ENCODE measurements around the gene LSM2.
"Not testable (repeated sequence)": the region's sequence is repeated elsewhere in the genome, so short reads cannot be mapped to it uniquely, and the experiment has no call there.

The LSM2 gene

GRCh38 chr6:31806470-31807272, at the start of gene LSM2:
Gene LSM2 (minus strand): TSS chr6:31806966. CDS start chr6:31806757, 209 bp downstream.
- DNase-seq, result peak; percentile 98

GRCh38 chr6:31851980-31852718, 45.4 kb upstream of the LSM2 start:
- peak; percentile 41 for DNase-seq

DNA sequence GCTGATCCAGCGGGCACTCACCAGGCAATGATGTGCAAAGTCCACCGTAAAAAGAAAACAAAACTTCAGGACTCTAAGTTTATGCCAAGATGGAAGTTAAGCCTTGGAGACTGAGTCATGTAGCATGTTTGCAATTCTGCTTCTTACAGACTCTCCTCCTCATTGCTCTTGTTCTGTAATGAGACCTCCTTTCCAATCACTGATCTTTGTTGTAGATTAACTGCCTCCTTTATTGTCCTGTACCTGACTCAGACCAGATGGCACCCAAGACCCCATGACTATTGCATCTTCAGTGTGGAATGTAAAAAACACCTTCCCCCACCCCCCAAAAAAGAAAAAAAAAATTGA, 44.7 kb upstream of the LSM2 start:
- DNase-seq, result no peak

DNA sequence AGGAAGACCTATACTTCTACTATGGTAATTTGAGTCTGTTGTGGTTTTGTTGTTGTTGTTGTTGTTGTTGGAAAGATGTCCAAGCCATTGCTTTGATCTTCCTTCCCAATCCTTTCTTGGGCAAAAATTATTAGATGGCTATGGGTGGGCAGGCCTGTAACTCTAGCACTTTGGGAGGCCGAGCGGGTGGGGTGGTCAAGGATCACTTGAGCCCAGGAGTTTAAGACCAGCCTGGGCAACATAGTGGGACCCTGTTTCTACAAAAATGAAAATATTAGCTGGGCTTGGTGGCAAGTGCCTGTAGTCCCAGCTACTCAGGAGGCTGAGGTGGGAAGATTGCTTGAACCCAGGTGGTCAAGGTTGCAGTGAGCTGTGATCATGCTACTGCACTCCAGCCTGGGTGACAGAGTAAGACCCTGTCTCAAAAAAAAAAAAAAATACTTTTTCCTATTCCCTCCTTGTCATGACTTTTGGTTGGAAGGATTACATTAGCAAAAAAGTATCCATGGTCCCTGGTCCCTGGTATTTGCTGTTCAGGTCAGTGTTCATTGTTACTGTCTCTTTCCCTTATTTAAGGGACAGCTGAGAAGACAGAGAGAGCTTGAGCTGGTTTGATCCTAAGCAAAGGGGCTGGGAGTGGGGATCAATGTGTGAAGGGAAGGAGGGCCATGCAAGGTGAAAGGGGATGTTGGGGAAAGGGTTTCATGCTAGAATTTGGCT, 44.2 kb upstream of the LSM2 start:
- no peak for DNase-seq

- DNase-seq, result no peak
Observed at GRCh38 chr6:31847276-31847978, 40.7 kb upstream of the LSM2 start.

DNA sequence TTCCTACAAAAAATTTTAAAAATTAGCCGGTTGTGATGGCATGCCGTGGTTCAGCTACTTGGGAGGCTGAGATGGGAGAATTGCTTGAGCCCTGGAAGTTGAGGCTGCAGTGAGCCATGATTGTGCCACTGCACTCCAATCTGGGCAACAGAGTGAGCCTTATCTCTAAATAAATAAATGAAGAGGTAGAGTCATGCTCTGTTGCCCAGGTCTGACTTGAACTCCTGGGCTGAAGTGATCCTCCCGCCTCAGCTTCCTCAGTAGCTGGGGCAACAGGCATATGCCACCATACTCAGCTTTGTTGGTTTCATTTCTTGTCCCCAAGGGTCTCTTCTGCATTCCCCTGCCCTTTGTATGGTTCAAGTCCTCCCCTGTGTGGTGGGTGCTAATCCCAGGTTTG, 37.7 kb upstream of the LSM2 start:
- DNase-seq, result peak; percentile 45

GRCh38 chr6:31842053-31842452, 35.3 kb upstream of the LSM2 start:
- DNase-seq, result no peak

- not testable (repeated sequence) for DNase-seq
Observed at GRCh38 chr6:31839779-31840126, 33.0 kb upstream of the LSM2 start.

DNA sequence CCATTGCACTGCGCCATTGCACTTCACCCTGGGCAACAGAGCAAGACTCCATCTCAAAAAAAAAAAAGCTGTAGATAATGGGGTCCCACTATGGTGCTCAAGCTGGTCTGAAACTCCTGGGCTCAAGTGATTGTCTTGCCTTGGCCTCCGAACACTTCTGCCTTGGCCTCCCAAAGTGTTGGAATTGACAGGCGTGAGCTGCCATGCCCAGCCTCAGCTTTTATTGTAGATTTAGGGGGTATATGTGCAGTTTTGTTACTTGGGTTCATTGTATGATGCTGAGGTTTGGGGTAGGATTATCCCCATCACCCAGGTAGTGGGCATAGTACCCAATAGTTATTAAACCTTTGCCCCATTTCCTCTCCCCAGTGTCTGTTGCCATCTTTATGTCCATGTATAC, 32.2 kb upstream of the LSM2 start:
- no peak for DNase-seq

- DNase-seq, result not testable (repeated sequence)
Observed at GRCh38 chr6:31838114-31838553, 31.4 kb upstream of the LSM2 start.

DNA sequence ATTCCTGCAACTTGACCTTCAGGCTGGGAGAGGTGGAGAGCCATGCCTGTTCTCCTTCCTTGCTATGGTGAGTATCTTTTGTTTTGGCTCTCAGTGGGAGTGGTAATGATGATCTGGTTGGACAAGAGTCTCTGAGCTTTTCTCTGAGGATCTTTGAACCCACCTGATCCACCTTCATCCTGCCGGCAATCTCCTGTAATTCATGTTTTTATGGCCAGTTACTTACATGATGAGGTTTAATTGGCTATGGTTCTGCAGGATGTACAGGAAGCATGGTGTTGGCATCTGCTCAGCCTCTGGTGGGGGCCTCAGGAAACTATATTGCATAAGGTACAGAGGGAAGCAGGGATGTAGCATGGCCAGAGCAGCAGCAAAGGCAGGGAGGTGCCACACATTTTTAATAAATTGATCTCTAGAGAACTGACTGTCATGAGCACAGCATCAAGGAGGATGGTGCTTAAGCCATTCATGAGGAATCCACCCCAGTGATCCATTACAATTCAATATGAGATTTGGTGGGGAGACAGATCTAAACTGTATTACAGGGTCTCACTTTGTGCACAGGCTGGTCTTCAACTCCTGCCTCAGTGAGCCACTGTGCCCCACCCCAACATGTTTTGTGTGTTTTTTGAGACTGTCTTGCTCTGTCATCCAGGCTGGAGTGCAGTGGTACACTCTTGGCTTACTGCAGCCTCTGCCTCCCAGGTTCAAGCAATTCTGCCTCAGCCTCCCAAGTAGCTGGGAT, 30.8 kb upstream of the LSM2 start:
- no peak for DNase-seq

DNA sequence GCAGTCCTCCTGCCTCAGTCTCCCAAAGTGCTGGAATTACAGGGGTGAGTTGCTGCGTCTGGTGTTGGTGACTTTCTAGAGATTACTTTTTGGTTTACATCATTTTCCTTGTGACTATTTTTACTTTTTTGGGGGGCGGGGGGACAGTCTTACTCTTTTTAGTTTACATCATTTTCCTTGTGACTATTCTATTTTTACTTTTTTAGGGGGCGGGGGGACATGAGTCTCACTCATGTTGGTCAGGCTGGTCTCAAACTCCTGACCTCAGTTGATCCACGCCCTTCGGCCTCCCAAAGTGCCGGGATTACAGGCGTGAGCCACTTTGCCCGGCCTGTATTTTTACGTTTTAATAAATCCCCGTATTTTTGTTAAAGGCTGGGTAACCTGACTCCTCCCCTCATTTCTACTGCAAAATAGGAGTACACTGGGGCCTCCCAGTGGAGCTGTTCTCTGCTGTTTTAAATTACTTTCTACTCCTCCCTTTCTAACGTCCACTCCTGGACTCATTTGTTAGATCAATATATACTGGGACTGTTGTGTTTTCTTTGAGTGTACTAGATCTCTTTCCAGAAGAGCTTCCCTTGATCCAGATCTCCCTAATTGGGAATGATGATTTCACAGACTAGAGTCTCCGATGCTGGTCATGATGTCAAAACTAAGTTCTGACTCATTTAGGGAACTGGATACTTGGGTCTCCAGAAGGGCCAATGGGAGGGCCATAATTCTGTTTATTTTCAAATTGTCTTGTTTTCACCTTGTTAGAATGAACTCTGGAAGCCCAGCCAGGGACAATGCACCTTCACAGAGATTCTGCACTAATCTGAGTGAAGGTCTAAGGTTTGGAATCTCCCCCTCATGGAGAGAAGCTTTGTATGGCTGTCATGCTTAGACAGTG, 30.0 kb upstream of the LSM2 start:
- DNase-seq, result peak; percentile 37

DNA sequence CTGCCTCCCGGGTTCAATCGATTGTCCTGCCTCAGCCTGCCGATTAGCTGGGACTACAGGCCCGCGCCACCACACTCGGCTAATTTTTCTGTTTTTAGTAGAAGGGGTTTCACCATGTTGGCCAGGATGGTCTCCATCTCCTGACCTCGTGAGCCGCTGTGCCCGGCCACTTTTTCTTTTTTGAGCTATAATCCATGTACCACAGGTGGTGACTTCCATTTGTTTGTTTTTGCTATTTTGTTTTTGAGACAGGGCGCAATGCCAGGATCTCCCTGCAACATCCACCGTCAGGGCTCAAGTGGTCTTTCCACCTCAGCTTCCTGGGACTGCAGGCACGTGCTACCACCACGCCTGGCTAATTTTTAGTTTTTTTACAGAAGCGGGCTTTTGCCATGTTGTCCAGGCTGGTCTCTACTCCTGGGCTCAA, 29.3 kb upstream of the LSM2 start:
- peak; percentile 62 for DNase-seq

- DNase-seq, result peak; percentile 98
Observed at GRCh38 chr6:31834367-31835250, 27.8 kb upstream of the LSM2 start.

- no peak for DNase-seq
Observed at GRCh38 chr6:31831350-31832215, 24.8 kb upstream of the LSM2 start.

- no peak for DNase-seq
Observed at GRCh38 chr6:31830886-31831335, 24.1 kb upstream of the LSM2 start.

- peak; percentile 72 for DNase-seq
Observed at GRCh38 chr6:31829633-31830283, 23.0 kb upstream of the LSM2 start.

DNA sequence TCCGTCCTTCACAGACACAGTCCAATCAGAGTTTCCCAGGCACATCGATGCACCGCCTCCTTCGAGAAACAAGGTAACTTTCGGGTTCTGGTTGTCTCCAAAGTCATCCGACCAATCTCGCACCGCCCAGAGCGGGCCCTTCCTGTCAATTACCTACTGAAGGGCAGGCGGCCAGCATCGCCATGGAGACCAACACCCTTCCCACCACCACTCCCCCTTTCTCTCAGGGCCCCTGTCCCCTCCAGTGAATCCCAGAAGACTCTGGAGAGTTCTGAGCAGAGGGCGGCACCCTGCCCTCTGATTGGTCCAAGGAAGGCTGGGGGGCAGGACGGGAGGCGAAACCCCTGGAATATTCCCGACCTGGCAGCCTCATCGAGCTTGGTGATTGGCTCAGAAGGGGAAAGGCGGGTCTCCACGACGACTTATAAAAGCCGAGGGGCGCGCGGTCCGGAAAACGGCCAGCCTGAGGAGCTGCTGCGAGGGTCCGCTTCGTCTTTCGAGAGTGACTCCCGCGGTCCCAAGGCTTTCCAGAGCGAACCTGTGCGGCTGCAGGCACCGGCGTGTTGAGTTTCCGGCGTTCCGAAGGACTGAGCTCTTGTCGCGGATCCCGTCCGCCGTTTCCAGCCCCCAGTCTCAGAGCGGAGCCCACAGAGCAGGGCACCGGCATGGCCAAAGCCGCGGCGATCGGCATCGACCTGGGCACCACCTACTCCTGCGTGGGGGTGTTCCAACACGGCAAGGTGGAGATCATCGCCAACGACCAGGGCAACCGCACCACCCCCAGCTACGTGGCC, 20.7 kb upstream of the LSM2 start, which contains the start of gene HSPA1B:
Gene HSPA1B (plus strand): TSS at position 453 of the 794 bp plus-strand sequence. CDS start 213 bp downstream, at position 666.
- peak; percentile 100 for DNase-seq
